Stimulated activated CD4-positive, alpha-beta T cell treated with anti-CD3 and anti-CD28 coated beads, Interleukin-2, amount 100 ng/mL, for 24 hours (primary cell): ENCODE data around the gene ATAT1.

Experiments used
- DNase-seq, 2 donors: peaks; one replicate each; pipeline ENCODE4 v3.0.0-alpha.2; 2020

The ATAT1 gene

GRCh38 chr6:30626484-30627366 is at the start of gene ATAT1:
ATAT1 (plus strand) TSS chr6:30626874.
- DNase-seq = peak; percentile 89 to 91

DNA sequence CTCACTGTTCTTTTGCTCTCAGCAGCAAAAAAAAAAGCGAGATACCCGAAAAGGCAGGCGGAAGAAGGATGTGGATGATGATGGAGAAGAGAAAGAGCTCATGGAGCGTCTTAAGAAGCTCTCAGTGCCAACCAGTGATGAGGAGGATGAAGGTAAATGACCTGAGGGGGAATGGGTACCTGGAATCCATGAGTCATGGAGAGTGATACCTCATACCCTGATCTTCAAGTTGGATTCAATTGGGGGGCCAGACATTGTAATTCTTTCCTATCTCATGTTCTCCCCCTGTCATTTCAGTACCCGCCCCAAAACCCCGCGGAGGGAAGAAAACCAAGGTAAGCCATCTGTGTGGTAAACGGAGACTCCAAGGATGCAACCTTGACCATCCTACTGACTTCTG is 48.6 kb upstream of the ATAT1 start:
- DNase-seq = no peak

- DNase-seq = no peak
Observed at GRCh38 chr6:30583921-30584320, 42.8 kb upstream of the ATAT1 start.

DNA sequence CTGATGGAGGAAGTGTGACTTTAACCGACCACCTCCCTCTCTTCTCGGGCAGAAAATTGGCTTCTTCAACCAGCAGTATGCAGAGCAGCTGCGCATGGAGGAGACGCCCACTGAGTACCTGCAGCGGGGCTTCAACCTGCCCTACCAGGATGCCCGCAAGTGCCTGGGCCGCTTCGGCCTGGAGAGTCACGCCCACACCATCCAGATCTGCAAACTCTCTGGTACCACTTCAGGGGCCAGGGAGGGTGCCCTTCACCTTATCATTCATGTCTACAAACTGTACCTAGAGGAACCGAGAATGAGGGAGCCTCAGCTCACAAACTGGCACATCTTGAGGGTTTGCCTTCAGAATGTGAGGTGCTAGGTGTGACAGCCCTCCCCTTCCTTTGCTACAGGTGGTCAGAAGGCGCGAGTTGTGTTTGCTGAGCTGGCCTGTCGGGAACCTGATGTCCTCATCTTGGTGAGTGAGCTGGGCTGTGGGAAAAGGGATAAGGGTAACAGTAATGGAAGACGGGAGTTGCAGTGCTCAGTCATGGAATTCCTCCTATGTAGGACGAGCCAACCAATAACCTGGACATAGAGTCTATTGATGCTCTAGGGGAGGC is 36.8 kb upstream of the ATAT1 start:
- no peak for DNase-seq

DNA sequence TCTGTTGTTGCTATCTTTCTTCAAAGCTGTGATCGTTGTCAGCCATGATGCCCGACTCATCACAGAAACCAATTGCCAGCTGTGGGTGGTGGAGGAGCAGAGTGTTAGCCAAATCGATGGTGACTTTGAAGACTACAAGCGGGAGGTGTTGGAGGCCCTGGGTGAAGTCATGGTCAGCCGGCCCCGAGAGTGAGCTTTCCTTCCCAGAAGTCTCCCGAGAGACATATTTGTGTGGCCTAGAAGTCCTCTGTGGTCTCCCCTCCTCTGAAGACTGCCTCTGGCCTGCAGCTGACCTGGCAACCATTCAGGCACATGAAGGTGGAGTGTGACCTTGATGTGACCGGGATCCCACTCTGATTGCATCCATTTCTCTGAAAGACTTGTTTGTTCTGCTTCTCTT is 36.2 kb upstream of the ATAT1 start:
- DNase-seq = no peak

DNA sequence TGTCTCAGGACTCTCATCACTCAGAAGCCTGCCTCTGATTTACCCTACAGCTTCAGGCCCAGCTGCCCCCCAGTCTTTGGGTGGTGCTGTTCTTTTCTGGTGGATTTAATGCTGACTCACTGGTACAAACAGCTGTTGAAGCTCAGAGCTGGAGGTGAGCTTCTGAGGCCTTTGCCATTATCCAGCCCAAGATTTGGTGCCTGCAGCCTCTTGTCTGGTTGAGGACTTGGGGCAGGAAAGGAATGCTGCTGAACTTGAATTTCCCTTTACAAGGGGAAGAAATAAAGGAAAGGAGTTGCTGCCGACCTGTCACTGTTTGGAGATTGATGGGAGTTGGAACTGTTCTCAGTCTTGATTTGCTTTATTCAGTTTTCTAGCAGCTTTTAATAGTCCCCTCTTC is 35.7 kb upstream of the ATAT1 start:
- no peak for DNase-seq

DNA sequence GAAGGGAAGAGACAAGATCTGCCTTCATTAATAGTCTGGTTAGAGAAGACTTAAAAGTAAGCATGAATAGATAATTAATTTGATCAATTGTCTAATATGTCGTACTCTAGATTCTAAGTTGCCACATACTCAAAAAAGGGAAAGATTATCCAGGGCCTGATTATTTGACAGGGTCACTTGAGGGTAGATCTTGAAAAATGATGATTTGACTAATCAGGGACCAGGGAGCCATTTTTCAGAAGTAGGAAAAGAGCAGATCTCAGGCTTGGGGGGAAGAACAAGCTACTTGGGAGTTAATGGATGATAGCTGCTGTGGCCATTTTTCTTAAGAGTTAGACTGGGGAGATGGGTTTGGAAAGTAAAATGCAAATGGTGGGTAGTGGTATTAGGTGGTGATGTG is 34.4 kb upstream of the ATAT1 start:
- DNase-seq = no peak

- peak; percentile 87 for DNase-seq
Observed at GRCh38 chr6:30597315-30598144, 29.1 kb upstream of the ATAT1 start.

DNA sequence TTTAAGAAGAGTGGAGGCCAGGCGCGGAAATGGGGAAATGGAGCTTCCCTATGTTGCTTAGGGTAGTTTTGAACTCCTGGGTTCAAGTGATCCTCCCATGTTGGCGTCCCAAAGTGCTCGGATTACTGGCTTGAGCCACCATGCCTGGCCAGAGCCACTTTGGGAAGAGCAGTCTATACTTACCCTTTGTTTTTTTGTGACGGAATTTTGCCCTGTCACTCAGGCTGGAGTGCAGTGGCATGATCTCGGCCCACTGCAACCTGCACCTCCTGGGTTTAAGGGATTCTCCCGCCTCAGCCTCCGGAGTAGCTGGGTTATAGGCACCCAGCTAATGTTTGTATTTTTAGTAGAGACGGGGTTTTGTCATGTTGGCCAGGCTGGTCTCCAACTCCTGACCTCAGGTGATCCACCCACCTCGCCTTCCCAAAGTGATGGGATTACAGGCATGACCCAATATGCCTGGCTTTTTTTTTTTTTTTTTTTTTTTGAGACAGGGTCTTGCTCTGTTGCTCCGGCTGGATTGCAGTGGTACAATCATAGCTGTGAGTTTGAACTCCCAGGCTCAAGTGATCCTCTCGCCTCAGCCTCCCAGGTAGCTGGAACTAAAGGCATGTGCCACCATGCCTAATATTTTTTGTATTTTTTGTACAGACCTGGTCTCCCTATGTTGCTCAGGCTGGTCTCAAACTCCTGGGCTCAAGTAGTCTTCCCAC is 27.6 kb upstream of the ATAT1 start:
- no peak for DNase-seq

- DNase-seq = no peak
Observed at GRCh38 chr6:30599625-30600324, 26.9 kb upstream of the ATAT1 start.

GRCh38 chr6:30600451-30600961 is 26.2 kb upstream of the ATAT1 start:
- DNase-seq = no peak

- no peak for DNase-seq
Observed at GRCh38 chr6:30601436-30601814, 25.2 kb upstream of the ATAT1 start.

DNA sequence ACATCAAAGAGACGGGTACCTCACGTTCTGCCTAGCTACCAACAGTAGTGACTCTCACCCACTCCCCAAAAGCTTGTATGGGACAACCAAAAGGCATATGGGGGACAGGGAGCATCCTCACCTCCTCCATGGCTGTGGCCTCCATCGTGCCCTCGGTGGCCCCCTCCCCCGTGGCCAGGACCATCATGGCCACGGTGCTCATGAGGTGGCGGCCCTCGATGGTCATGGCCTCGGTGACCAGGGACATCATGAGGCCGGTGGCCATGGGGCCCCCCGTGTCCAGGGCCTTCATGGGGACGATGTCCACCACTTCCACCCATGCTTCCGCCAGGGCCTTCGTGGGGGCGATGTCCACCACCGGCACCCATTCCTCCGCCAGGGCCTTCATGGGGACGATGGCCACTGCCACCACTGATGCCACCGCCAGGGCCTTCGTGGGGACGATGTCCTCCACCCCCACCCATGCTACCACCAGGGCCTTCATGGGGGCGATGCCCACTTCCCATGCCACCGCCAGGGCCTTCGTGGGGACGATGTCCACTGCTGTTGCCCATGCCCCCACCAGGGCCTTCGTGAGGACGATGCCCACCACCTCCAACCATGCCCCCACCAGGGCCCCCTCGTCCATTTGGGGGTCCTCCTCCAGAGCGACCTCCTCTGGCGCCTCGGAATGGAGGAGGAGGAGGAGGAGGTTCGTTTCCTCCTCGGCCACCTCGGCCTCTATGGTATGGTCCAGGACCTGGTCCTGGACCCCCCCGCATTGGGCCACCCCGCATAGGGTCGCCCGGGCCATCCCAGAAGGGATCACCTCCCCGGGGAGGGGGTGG is 24.6 kb upstream of the ATAT1 start:
- no peak for DNase-seq

DNA sequence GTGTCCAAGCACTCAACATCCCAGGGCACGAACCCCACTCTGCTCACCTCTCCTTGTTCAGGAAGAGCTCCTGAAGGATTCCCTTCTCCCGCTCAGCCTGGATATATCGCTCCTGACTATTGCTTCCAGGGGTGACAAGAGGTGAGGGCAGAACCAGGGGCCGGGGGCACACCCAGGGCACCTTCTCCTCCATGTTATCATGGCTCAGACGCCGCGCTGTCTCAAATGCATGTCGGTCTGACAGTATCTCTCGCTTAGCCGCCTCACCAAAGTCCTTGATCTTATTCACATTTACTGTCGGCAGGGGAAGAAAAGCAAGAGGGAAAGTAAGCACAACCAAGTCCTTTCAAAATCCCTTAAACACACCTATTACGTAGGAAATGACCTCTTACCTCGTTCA is 22.7 kb upstream of the ATAT1 start:
- no peak for DNase-seq

DNA sequence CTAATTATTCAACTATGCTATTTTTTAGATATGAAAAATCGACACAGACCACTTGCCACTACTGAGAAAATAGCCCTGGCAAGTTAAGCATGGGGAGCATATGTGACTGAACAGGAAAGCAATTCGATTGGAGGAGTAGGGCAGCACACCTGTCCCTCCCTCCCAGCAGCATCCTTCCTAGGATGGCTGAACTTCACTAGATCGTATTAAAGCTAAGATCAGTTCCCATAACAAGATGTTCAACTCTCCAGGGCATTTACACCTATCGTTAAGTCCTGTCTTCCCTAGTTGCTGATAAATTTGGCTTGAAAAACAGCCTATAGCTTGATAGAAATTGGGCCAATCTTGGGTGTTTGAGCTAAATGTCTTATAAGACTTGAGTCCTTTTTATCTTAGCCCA is 16.6 kb upstream of the ATAT1 start:
- no peak for DNase-seq

- DNase-seq = no peak
Observed at GRCh38 chr6:30611150-30611855, 15.4 kb upstream of the ATAT1 start.

GRCh38 chr6:30611856-30612194 is 14.8 kb upstream of the ATAT1 start:
- no peak for DNase-seq

DNA sequence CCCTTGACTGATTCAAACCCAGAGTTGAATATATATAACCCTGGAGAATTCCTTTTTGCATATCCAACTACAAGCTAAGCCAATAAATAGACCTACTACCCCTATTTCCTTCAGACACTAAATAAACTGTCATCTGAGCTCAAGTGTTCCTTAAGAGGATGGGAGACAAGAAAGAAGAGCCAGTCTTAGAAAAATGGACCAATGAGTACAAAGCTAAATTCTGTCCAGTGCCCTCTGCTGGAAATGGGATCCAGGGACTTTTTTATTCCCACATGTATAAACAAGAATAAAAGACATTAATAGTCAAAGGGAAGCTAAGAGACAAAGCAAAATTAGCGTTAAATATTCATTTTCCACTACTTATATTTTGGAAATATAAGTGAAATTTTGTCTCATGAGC is 14.5 kb upstream of the ATAT1 start:
- DNase-seq = no peak

DNA sequence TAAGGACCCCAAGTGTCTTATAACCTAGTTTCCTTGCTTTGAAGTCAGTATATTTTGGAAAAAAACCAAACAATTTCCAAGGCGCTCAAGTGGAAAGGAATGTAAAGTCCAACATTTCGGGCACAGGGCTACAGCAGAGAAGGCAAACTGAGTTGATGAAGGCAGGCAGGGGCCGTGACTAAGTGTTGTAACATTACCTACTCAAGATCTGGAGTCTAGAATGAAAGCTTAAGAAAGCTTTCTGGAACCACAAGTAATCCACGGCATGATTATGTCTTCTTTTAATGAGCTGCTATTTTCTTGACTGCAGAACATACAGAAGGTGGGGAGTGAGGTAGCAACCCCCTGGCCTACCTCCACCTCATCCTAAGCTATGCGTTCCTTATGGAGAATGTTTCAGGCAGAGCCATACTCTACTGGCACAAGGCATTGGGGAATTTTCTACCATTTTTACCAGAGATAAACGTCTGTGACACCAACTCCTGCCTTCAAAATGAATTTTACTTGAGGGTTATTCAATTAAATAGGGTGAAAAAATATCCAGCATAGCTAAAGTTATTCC is 13.9 kb upstream of the ATAT1 start:
- no peak for DNase-seq
